Spleen (tissue), 11 donors: Measurements from ENCODE around the gene FBLN2. TPM values are rescaled to one million over a fixed set of nuclear protein-coding genes. Genes with fewer than 3 reads are reported as not detected.

ENCODE experiments used
- DNase-seq: peaks from one replicate; pipeline ENCODE4 v3.0.0-alpha.2; 2020
- H3K27ac ChIP-seq, 8 donors: fragments of 200-600 bp; sonication (generic) in 7 of 8; 1 replicate in 4 of 8; 2 replicates in 4 of 8; pipeline versions ENCODE4 v1.5.0 to v1.8.0; 2016 to 2021; ENCODE audit warnings: inconsistent platforms in 4 of 8, mild to moderate bottlenecking in 4 of 8, moderate library complexity in 1 of 8
- H3K27me3 ChIP-seq, 7 donors: fragments of 200-600 bp; sonication (generic) in 6 of 7; replicated peaks in 1 of 7; 1 replicate in 4 of 7; 2 replicates in 3 of 7; pipeline versions ENCODE4 v1.5.0 to v1.8.0; 2016 to 2021; ENCODE audit warnings: inconsistent platforms in 3 of 7, mild to moderate bottlenecking in 1 of 7
- H3K36me3 ChIP-seq, 6 donors: fragments of 200-600 bp; sonication (generic) in 5 of 6; 1 replicate in 4 of 6; 2 replicates in 2 of 6; pipeline versions ENCODE4 v1.5.0 to v1.8.0; 2016 to 2021; ENCODE audit warnings: inconsistent platforms in 2 of 6
- H3K4me1 ChIP-seq, 6 donors: fragments of 200-600 bp; sonication (generic) in 5 of 6; 1 replicate in 3 of 6; 2 replicates in 3 of 6; pipeline versions ENCODE4 v1.5.0 to v1.8.0; 2016 to 2021; ENCODE audit warnings: inconsistent platforms in 3 of 6
- H3K4me3 ChIP-seq, 8 donors: fragments of 200-600 bp; sonication (generic) in 7 of 8; 1 replicate in 4 of 8; 2 replicates in 4 of 8; pipeline versions ENCODE4 v1.5.0 to v1.8.0; 2016 to 2021; ENCODE audit warnings: inconsistent platforms in 4 of 8, mild to moderate bottlenecking in 4 of 8, moderate library complexity in 2 of 8
- H3K9me3 ChIP-seq, 8 donors: fragments of 200-600 bp; sonication (generic) in 7 of 8; 1 replicate in 4 of 8; 2 replicates in 4 of 8; pipeline versions ENCODE4 v1.5.0 to v1.8.0; 2016 to 2021; ENCODE audit warnings: inconsistent platforms in 4 of 8
- CTCF ChIP-seq, 11 experiments: fragments of 200-600 bp in 7 of 11; fragments of 450-650 bp in 4 of 11; sonication (generic) in 4 of 11; IDR thresholded peaks in 8 of 11; conservative IDR thresholded peaks in 3 of 11; 1 replicate in 7 of 11; 2 replicates in 4 of 11; pipeline versions ENCODE4 v1.4.0 to v1.8.0; 2016 to 2021; ENCODE audit warnings: antibody characterized with exemption in 11 of 11, inconsistent platforms in 4 of 11, mild to moderate bottlenecking in 1 of 11
- POLR2A ChIP-seq, 3 donors: fragments of 450-650 bp; IDR thresholded peaks; one replicate each; pipeline ENCODE4 v1.5.1; 2017; ENCODE audit warnings: antibody characterized with exemption in 3 of 3, mild to moderate bottlenecking in 1 of 3
- POLR2AphosphoS5 ChIP-seq, 3 donors: sonication (generic); formaldehyde crosslinking; IDR thresholded peaks; one replicate each; pipeline ENCODE4 v1.5.1; 2017; ENCODE audit warnings: antibody characterized with exemption in 3 of 3
- WGBS, 5 donors: extraction: QIAGEN DNeasy Blood & Tissue Kit in 3 of 5; methylation state at CpG; one replicate each; pipeline versions ENCODE4 v1.1.5 to v1.1.7; 2013 to 2018; 5-methylcytosine and 5-hydroxymethylcytosine counted together
- intact Hi-C: fragments of 100-400 bp; cut with DNase I; formaldehyde crosslinking; loops from one replicate; pipeline ENCODE4 v1.15.0; 2023; ENCODE audit warnings: low total_unique reads
- polyA plus RNA-seq, 3 donors: library from polyadenylated mRNA; stranded (reverse); fragments of 200-250 nt; gene quantifications; one replicate each; pipeline ENCODE4 v1.2.1, GENCODE V29; 2013
- total RNA-seq, 7 donors: library from RNA; depleted of rRNA in 3 of 7; stranded (reverse); fragments of >200 nt in 3 of 7; fragmentation: NEBNext Ultra II Directional in 4 of 7; extraction: Animal tissue kit (Norgen Biotek cat#: 25700) in 4 of 7; gene quantifications; one replicate each; pipeline versions ENCODE4 v1.1.0 to v1.2.1, GENCODE V29; 2016 to 2021
- donor health status: healthy with polysubstance abuse.
- donor health status: DM: no; HTN: no; CAD: no; lungs with moderate emphysema.
- donor health status: DM: no; HTN: no; CAD: no.
- donor health status: Bipolar disorder and iron deficiency.
- donor health status: healthy.
- donor health status: DM: no; HTN: no; CAD: no.
- donor health status: DM: yes; HTN: yes; CAD: no.

The FBLN2 gene
- total and polyA plus RNA-seq, 10 donors: 6.1 to 28.2 (median 12.5) TPM

- no peaks in the 10 kb centered on the region for H3K27me3 ChIP-seq
- H3K4me3 ChIP-seq: no peak overlapping the region
- H3K9me3 ChIP-seq: peaks cover 0 to 8% (median 0%) of the 10 kb centered on the region in 8 donors
- DNase-seq: peak; percentile 48
- TF ChIP-seq POLR2A (IDR thresholded peaks at IDR 0.05) (no peak), POLR2AphosphoS5 (IDR thresholded peaks at IDR 0.05) (no peak), CTCF (IDR thresholded peaks at IDR 0.05 in 8 of 11, conservative IDR thresholded peaks at IDR 0.05 in 3 of 11) (no peak)
- H3K27ac ChIP-seq: no peak overlapping the region
- H3K36me3 ChIP-seq: peaks cover 0 to 12% (median 0%) of the 10 kb centered on the region in 6 donors
- 95 to 98% (median 96%) methylated on average over 6 to 10 of the region's 10 CpGs for WGBS, 5 donors
- intact Hi-C loops: no loop called here
- H3K4me1 ChIP-seq: peaks cover 0 to 7% (median 0%) of the 10 kb centered on the region in 6 donors
Observed at GRCh38 chr3:13617981-13618380, 69.1 kb downstream of the FBLN2 start.

GRCh38 chr3:13618836-13619235 is 69.9 kb downstream of the FBLN2 start:
- Histone ChIP-seq H3K36me3 (peaks cover 0 to 4% (median 0%) of the 10 kb centered on the region in 6 donors), H3K9me3 (no peaks in the 10 kb centered on the region), H3K27me3 (no peaks in the 10 kb centered on the region), H3K4me1 (peaks cover 0 to 7% (median 0%) of the 10 kb centered on the region in 6 donors), H3K4me3 (no peak overlapping the region), H3K27ac (no peak overlapping the region)
- WGBS, 5 donors: 90 to 100% (median 99%) methylated on average over 1 to 3 of the region's 3 CpGs
- intact Hi-C loops: no loop called here
- TF ChIP-seq POLR2AphosphoS5 (IDR thresholded peaks at IDR 0.05) (no peak), POLR2A (IDR thresholded peaks at IDR 0.05) (no peak), CTCF (IDR thresholded peaks at IDR 0.05 in 8 of 11, conservative IDR thresholded peaks at IDR 0.05 in 3 of 11) (no peak)
- peak; percentile 51 for DNase-seq

DNA sequence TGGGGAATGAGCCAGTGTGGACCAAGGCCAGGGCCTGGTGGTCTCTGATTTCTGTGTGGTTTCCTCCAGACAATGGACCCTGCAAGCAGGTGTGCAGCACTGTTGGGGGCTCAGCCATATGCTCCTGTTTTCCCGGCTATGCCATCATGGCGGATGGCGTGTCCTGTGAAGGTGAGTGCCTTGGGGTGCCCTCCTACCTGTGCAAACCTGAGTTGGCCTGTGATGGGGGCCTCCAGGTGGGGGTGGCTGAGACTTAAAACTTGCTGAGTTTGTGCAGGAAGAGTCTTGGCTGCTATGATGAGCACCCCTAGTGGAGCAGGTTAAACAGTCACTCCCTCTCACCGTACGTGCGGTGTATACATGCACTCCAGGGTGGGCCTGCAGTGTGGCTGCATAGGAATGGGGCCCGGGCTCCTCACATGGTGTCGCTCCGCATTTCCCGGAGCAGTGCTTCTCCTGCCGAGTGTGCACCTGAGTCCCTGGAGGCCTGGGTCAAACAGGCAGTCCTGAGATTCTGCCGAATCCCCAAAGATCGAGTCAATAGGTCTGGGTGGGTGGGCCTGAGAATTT is 70.8 kb downstream of the FBLN2 start:
- H3K36me3 ChIP-seq: peaks cover 0 to 4% (median 0%) of the 10 kb centered on the region in 6 donors
- H3K4me3 ChIP-seq: no peak overlapping the region
- H3K27ac ChIP-seq: no peak overlapping the region
- intact Hi-C loops: no loop called here
- TF ChIP-seq POLR2A (IDR thresholded peaks at IDR 0.05) (no peak), CTCF (IDR thresholded peaks at IDR 0.05 in 8 of 11, conservative IDR thresholded peaks at IDR 0.05 in 3 of 11) (no peak), POLR2AphosphoS5 (IDR thresholded peaks at IDR 0.05) (no peak)
- DNase-seq: peak; percentile 63
- no peaks in the 10 kb centered on the region for H3K27me3 ChIP-seq
- no peaks in the 10 kb centered on the region for H3K9me3 ChIP-seq
- 88 to 95% (median 93%) methylated on average over 9 to 13 of the region's 13 CpGs for WGBS, 5 donors
- H3K4me1 ChIP-seq: peaks cover 0 to 7% (median 0%) of the 10 kb centered on the region in 6 donors

- 83 to 93% (median 86%) methylated on average over 2 to 4 of the region's 4 CpGs for WGBS, 5 donors
- Histone ChIP-seq H3K4me1 (peaks cover 0 to 7% (median 0%) of the 10 kb centered on the region in 6 donors), H3K9me3 (no peaks in the 10 kb centered on the region), H3K27ac (no peak overlapping the region), H3K4me3 (no peak overlapping the region), H3K36me3 (peaks cover 0 to 4% (median 0%) of the 10 kb centered on the region in 6 donors), H3K27me3 (no peaks in the 10 kb centered on the region)
- TF ChIP-seq CTCF (IDR thresholded peaks at IDR 0.05 in 8 of 11, conservative IDR thresholded peaks at IDR 0.05 in 3 of 11): no peak
- no peak for TF ChIP-seq POLR2AphosphoS5 (IDR thresholded peaks at IDR 0.05)
- TF ChIP-seq POLR2A (IDR thresholded peaks at IDR 0.05): no peak
- intact Hi-C loops: no loop called here
- DNase-seq: peak; percentile 43
Observed at GRCh38 chr3:13620281-13620680, 71.4 kb downstream of the FBLN2 start.
